HG03460 (cell line): Measurements from ENCODE around the gene LRBA.
A peak's percentile ranks its signal among the peaks of the same experiment; 100 is the strongest.

Source experiments
- ATAC-seq: cut with Tn5 transposase; IDR thresholded peaks from one replicate; pipeline ENCODE4 v1.9.1; 2021; ENCODE audit not compliant: unreplicated experiment

Gene LRBA

GRCh38 chr4:150888625-150889024, 126.5 kb downstream of the LRBA start:
- no peak for ATAC-seq

GRCh38 chr4:150888217-150888616, 126.9 kb downstream of the LRBA start:
- ATAC-seq = no peak

DNA sequence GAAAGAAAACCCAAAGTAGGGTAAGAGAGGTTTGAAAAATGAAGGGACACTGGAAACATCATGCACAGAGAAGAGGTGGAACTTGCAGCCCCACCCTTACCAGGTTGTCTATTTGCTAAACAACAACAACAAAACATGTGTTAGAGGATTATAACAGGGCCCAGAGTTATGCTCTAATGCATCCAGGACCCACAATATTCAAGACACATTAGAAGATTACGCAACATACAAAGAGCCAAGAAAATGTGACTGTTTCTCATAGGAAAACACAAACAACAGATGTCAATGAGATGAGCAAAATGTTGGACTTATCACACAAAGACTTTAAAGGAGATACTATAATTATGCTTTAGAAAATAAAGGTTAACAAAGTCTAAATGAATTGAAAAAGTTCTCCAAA, 128.5 kb downstream of the LRBA start:
- ATAC-seq = no peak

- ATAC-seq = no peak
Measured at GRCh38 chr4:150884625-150885024, 130.5 kb downstream of the LRBA start.

DNA sequence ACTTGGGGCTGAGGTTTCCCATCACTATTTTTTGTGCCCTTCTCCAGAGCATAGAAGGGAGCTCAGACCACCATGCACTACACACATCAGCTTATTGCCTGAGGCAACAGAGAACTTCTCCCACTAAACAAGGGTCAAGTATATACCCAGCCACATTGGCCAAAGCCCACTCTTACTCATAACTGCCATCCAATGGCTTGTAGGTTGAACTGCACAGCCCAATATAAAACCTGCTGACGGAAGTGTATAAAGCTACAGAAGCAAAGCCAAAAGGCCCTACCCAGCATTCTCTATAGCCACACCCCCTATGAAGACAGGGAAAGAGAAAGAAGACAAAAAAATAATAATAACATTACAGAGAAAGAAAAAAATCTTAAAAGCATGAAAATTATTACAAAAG, 139.7 kb downstream of the LRBA start:
- no peak for ATAC-seq

DNA sequence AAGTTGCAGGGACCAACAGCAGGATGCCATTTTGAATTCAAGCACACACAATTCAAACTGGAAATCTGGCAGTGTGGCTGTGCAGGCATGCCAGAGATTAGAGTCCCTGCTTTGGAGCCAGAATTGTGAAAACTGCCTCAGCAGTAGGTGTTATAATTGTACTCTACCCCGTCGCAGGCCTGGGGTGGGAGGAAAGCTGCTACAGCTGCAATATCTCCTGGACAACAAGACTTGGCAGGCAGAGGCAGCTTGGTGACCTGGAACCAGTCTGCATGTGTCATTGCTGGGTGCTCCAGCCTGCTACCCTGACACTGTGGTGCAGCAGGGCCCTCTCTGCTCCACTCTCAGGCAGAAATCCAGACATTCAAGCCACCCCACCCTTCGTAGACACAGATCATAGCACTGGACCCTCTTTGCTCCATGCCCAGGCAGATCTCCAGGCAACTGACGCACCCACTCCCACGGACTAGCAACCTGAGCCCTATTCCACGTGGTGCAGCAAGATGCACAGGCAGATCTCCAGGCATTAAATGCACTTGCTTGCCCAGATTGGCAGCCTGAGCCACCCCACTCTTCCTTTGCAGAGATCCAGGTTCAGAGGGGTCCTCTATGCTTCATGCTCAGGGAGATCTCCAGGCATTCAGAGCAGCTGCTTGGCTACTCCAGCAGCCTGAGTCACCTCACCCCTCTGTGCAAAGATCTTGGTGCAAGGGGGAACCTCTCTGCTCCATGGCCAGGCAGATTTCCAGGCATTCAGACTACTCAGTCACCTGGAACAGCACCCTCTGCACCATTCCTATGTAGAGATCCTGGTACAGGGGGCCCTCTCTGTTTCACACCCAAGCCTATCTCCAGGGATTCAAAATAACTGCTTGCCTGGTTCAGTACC, 140.5 kb downstream of the LRBA start:
- ATAC-seq = no peak

DNA sequence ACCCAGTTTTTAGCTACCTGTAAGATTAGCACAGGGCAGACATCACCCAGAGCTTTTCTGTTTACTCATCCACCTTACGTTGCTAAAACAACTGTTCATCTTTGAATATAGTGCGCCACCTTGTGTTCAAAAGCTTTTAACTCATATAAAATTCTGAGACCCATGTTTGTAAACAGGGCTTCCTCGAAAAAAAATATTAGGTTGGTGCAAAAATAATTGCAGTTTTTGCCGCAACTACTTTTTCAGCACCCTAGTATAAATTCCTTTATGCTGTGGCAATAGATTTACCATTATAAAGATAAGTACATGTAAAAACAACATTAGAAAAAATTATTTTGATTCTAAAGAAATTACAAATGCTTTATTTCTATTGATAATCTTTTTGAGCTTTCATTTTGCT, 147.9 kb downstream of the LRBA start:
- no peak for ATAC-seq

- ATAC-seq = no peak
Measured at GRCh38 chr4:150863456-150863855, 151.6 kb downstream of the LRBA start.

GRCh38 chr4:150862829-150863228, 152.3 kb downstream of the LRBA start:
- no peak for ATAC-seq

DNA sequence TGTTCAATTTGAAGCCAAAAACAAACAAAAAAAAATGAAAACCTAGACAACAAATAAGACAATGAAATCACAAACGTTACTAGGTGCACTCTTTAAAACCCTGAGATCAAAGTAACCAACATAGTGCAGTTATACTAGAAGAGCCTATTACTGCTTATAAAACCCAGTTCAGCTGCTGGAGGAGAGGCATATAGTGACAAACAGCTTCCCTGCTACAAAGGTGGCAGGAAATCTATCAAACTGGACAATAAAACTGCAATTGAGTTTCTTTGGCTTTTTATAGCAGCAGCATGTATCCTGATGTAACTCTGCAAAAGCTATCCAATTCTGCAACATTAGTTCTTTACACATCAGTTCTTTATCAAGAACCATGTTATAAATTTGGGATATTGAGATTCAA, 155.6 kb downstream of the LRBA start:
- no peak for ATAC-seq

GRCh38 chr4:150855981-150856510, 159.0 kb downstream of the LRBA start:
- no peak for ATAC-seq

GRCh38 chr4:150854600-150854999, 160.5 kb downstream of the LRBA start:
- no peak for ATAC-seq

GRCh38 chr4:150853882-150854281, 161.2 kb downstream of the LRBA start:
- no peak for ATAC-seq

DNA sequence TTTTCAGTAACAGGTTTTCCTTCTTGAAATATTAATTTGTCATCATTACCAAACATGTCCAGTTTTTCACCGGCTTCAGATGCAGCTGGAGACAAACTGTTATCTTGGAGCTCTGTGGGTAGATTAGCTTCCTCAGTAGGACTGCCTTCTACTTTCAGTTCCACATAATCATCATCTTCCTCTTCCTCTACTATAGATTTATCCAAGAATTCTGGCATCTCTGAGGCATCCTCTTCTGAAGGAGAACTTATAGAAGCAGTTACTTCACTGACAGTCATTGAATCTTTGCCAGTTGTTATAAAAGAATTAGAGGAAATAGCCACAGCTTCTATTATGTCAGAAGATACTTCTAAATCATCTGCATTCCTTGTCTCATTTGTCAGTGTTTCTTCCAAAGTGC, 162.9 kb downstream of the LRBA start:
- no peak for ATAC-seq

DNA sequence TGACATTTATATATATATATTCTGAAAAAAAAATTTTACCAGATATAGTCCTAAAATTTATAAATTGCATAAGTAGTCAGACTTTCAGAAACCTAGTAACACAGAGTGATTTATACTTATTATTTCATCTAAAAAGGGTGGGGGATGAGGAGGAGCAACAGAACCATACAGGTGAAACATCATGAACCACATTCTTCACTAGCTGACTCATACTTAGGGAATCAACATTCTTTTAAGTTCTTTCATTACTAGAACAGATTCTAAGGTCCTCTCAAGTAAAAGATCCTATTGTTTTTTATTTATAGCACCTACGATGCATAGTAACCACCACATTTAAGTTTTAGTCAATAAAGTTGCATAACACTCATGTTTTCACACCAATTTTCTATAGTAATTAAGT, 166.1 kb downstream of the LRBA start:
- no peak for ATAC-seq

GRCh38 chr4:150828159-150828558, 186.9 kb downstream of the LRBA start:
- peak; percentile 96 for ATAC-seq

GRCh38 chr4:150827226-150827625, 187.9 kb downstream of the LRBA start:
- ATAC-seq = no peak

- ATAC-seq = no peak
Measured at GRCh38 chr4:150826306-150826705, 188.8 kb downstream of the LRBA start.

DNA sequence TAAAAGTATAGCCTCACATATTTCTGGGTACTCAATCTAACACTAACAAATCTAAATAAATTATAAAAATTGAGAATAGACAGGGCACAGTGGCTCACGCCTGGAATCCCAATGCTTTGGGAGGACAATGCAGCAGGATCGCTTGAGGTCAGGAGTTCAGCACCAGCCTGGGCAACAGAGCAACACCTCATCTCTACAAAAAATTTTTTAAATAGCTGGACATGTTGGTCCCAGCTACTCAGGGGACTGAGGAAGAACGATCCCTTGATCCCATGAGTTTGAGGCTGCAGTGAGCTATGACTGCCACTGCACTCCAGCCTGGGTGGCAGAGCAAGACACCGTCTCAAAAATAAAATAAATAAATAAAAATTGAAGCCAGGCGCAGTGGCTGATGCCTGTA, 192.7 kb downstream of the LRBA start:
- no peak for ATAC-seq

GRCh38 chr4:150821641-150822040, 193.4 kb downstream of the LRBA start:
- ATAC-seq = no peak

- no peak for ATAC-seq
Measured at GRCh38 chr4:150820409-150820808, 194.7 kb downstream of the LRBA start.

- no peak for ATAC-seq
Measured at GRCh38 chr4:150818661-150819060, 196.4 kb downstream of the LRBA start.
